GM19395 (cell line): ENCODE measurements around the gene MTHFD2.
"Not testable (repeated sequence)": the region's sequence is repeated elsewhere in the genome, so short reads cannot be mapped to it uniquely, and the experiment has no call there.

Source experiments
- ATAC-seq: cut with Tn5 transposase; IDR thresholded peaks from one replicate; pipeline ENCODE4 v1.9.1; 2021; ENCODE audit warnings: mild to moderate bottlenecking, moderate library complexity; ENCODE audit not compliant: unreplicated experiment

The MTHFD2 gene

DNA sequence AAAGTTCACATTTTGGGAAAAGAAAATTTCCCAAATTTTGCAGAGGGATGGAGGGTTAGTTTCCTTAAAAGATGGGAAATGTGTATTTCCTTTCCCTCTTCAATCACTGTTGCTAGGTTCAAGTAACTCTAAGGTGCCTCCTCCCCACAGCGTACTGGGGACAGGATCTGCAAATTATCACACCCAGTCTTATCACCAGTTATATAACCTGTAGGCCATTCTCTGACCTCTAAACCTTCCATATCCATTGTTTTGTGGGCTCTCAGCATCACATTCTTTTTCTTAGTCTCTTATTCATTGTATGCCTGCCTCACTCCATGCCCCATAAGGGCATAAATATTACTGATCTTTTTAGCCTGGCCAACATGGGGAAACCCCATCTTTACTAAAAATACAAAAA, 3.6 kb upstream of the MTHFD2 start:
- no peak for ATAC-seq

- ATAC-seq, result no peak
Measured at GRCh38 chr2:74197049-74197448, 1.4 kb upstream of the MTHFD2 start.

GRCh38 chr2:74198023-74198460, 373 bp upstream of the MTHFD2 start:
- ATAC-seq, result no peak

- ATAC-seq, result no peak
Measured at GRCh38 chr2:74199275-74199701, 873 bp downstream of the MTHFD2 start.

GRCh38 chr2:74199871-74200305, 1.5 kb downstream of the MTHFD2 start:
- ATAC-seq, result no peak

GRCh38 chr2:74201196-74201595, 2.8 kb downstream of the MTHFD2 start:
- no peak for ATAC-seq

DNA sequence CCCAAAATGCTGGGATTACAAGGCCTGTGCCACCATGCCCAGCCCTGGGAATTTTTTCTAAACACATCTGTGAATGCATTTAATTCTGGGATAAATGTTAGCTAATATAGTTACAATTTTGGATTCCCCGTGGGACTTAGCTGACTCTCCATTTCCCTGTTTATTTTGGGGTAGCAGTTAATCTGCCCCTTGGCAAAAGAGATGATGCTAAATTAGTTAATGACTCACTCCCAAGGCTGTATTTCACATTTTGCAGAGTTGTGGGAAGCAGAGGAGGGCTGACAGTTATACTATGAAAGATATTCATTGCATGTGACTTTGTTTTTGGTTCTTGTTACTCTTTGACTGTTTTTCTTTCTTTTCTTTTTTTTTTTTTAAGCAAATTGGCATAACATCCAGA, 3.2 kb downstream of the MTHFD2 start:
- no peak for ATAC-seq

DNA sequence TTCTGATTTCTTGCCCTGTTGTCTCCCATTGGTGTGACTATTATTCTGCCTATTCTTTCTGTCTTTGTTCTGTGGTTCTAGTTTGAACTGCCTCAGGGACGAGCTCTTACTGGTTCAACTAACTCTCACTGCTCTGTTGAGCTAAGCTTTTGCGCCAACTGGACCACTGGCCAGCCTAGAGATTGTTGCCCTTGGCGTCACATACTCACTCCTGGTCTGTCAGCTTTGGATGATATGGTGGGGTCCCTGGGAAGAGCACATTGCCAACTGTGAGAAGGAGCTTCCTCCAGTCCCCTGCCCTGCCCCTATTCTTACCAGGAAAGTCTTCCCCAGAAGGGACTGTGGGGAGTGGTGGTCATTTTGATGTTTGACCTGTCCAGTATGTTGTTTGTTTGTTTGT, 6.0 kb downstream of the MTHFD2 start:
- no peak for ATAC-seq

DNA sequence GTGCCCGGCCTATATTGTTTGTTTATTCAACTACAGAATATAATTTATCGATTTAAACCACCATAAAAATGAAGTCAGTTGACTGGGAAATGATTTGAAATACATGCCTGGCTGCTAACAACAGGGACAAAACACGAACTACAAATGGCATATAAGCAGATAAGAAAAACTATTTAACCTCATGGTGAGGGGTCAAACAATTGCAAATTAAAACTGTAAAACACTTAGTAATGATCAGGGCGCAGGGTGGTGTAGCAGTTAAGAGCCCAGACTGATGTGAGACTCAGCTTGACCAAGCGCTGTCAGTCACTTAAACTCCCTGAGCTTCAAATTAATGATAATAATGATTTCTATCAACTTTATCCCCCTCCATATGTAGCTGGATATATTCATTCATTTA, 6.7 kb downstream of the MTHFD2 start:
- no peak for ATAC-seq

DNA sequence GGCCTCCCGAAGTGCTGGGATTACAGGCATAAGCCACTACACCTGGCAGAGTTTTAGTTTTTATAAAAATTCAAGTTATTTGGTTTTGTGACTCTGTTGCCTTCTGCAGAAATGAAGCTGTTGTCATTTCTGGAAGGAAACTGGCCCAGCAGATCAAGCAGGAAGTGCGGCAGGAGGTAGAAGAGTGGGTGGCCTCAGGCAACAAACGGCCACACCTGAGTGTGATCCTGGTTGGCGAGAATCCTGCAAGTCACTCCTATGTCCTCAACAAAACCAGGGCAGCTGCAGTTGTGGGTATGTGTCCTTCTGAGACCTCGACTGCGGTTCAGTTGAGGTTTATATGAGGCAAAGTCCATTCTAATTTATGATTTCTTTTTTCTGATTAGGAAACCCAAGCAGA, 7.2 kb downstream of the MTHFD2 start:
- ATAC-seq, result no peak

GRCh38 chr2:74206180-74206688, 7.8 kb downstream of the MTHFD2 start:
- ATAC-seq, result peak; percentile 75

DNA sequence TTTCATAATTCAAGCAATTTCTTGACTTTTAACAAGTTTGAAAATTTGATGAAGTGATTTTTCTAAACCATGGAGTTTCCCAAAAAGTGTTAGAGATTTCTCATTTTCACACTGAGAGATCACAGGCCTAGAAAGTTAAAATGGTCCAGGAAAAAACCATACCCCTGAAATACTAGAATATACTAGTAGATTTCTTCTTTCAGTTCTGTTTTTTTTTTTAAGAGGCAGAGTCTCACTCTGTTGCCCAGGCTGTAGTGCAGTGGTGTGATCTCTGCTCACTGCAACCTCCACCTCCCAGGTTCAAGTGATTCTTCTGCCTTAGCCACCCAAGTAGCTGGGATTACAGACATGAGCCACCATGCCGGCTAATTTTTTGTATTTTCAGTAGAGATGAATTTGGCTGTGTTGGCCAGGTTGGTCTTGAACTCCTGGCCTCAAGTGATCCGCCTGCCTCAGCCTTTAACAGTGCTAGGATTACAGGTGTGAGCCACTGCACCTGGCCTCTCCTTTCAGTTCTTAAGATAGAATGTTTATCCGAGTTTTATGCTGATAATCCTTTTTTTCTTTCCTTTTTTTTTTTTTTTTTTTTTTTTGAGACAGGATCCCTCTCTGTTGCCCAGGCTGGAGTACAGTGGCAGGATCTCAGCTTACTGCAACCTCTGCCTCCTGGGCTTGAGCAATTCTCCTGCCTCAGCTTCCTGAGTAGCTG, 14.4 kb downstream of the MTHFD2 start:
- ATAC-seq, result no peak

DNA sequence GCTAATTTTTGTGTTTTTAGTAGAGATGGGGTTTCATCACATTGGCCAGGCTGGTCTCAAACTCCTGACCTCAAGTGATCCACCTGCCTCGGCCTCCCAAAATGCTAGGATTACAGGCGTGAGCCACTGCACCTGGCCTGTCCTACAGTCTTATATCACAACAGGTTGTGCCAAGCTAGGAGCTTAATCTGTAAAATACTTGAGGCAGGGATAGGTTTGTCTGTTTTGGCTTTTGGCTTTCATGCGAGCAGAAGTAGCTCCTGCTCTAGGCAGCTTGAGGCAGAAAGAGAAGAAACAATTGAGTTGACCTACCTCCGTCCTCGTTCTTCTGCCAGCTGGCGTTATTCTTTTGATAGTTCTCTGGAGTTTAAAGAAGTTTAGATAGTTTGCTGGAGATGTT, 17.4 kb downstream of the MTHFD2 start:
- ATAC-seq, result not testable (repeated sequence)

DNA sequence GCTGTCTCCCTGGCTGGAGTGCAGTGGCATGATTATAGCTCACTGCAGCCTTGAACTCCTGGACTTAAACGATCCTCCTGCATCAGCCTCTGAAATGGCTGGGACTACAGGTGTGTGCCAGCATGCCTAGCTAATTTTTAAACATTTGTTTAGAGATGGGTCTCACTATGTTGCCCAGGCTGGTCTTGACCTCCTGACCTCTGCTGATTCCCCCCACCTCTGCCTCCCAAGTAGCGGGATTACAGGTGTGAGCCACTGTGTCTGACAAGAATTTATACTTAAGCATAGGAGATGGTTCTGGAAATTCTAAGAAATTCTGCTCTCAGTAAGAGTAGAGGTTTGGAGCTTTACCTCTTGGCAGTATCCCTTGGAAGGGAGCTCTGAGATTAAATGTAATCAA, 18.2 kb downstream of the MTHFD2 start:
- ATAC-seq, result no peak

DNA sequence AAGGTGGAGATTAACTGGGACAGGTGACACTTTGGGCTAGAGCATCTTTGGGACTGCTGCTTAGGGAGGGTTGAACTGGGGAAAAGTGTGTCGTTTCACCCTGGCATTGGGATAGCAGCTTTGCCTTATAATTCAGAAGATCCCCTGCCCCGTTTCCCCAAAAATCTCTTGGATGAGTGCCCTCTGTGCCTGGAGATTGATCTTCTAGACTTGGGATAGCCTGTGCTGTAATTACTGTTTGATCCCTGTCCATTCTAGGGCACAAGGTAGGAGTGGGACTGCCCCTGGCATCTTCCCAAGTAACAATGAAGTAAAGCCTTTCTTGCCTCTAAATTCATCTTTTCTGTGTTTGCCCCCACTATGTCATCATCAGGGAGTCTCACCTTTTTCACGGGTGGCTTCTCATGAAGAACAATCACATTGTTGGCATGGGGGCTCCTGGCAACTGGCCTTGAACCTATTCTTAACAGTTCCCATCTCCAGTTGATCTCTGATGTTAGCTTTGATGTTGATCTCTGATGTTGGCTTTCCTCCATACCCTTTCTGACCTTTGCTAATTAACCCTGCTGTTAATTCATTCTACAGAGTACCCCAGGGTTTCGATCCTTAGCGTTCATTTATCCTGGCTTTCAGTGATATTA, 21.6 kb downstream of the MTHFD2 start:
- ATAC-seq, result no peak

GRCh38 chr2:74221091-74221490, 22.7 kb downstream of the MTHFD2 start:
- ATAC-seq, result no peak

DNA sequence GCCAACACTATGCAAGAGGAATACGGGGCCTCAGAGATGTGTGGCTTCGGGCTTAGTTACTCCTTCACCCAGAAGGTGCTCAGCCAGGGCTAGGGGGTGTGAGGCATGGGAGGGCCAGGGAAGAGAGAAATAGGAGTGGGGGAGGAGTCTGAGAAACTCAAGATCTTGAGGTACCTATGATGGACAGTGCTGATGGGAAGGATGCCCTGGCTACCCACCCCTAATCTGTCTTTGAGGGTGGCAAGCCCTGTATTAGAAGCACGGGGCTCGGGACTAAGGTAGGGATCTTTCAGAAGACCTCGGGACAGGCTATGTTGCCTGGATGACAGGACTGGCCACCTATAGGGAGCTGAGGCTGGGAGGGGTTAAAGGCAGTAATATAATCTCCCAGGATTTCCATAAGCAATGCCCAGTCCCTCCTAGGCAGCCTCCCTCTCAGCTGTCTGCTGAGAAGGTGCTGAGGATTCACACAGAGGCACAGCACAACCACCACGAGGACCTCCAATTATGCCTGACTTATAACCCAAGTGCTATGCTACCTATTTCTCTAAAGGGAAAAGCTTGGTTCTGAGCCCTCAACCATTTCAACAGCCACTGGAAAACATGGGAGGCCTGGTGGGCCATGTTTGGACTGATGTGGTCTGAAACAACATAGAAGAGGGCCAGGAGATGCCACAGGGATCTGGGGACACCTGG, 23.3 kb downstream of the MTHFD2 start:
- no peak for ATAC-seq

DNA sequence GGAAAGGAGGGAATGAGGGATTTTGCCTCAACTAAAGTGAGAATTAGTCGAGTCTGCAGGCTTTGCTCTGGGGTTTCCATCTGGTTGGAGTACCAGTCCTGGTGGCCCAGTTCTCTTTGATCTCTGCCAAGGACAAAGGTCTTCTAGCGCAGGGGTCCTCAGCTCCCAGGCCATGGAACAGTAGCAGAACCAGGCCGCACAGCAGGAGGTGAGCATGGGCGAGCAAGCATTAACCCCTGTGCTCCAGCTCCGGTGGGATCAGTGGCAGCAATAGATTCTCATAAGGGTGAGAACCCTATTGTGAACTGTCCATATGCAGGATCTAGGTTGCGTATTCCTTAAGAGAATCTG, 23.9 kb downstream of the MTHFD2 start:
- no peak for ATAC-seq

GRCh38 chr2:74223941-74224770, 25.7 kb downstream of the MTHFD2 start:
- no peak for ATAC-seq

DNA sequence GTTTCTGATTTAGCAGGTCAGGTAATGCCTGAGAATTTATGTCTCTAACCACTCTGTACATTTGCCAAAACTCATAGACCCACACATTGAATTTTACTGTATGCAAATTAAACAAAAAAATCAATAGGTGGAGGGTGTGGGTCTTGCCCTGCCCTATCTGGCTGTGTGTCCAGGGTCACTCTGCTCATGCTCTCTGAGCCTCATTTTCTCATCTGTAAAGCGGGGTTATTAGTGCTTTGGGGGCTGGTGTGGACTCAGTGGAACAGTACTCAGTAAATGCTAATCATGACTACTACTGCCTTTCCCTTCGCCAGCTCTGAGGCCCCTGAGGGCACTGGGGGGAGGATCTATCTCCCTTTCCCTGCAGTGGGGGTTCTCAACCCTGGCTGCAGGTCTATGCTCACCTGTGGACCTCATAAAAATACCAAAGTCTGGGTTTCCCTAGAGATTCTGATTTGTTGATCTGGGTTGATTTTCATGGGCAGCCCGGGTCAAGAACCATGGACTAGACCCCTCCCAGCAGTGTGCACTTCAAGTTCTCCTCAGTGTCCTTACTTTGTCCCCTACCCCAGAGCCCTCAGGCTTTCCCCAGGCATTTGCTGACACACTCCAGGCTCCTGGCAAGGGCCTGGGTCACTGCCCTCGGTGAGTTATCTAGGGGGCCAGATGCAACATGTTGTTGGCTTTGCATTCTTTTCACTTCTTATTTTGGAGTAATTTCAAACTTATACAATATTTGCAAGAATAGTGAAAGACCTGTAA, 27.5 kb downstream of the MTHFD2 start:
- ATAC-seq, result no peak
